Activated CD8-positive, alpha-beta T cell treated with anti-CD3 and anti-CD28 coated beads, Interleukin-2, amount 10 ng/mL, durations not matched to agents 7 days and 5 days (primary cell): ENCODE measurements around the gene TNFAIP8L1. TPM values are rescaled to one million over a fixed set of nuclear protein-coding genes. Genes with fewer than 3 reads are reported as not detected.

Experiments used
- ATAC-seq: fragments of 150-1000 bp; cut with Tn5 transposase; one replicate; pipeline ENCODE4 v1.10.0; 2021; ENCODE audit warnings: moderate library complexity
- CTCF ChIA-PET: fragments of 350-600 bp; sonication (Branson Sonifier 250); formaldehyde crosslinking; loops from one replicate; lab custom pipeline; 2021; ENCODE audit warnings: antibody characterized with exemption; lab: Charles Lee
- POLR2A ChIA-PET: fragments of 350-600 bp; sonication (Branson Sonifier 250); formaldehyde crosslinking; loops from one replicate; lab custom pipeline; 2021; ENCODE audit warnings: antibody characterized with exemption; lab: Charles Lee
- DNase-seq: peaks from one replicate; pipeline ENCODE4 v3.0.0-alpha.2; 2020
- H3K27ac Mint-ChIP-seq: one replicate; pipeline ENCODE4 v1.8.0; 2021; ENCODE audit warnings: mild to moderate bottlenecking, mixed read lengths
- H3K27me3 Mint-ChIP-seq: one replicate; pipeline ENCODE4 v1.8.0; 2021; ENCODE audit warnings: low read depth, mixed read lengths
- H3K36me3 Mint-ChIP-seq: one replicate; pipeline ENCODE4 v1.8.0; 2021; ENCODE audit warnings: low read depth, mixed read lengths
- H3K4me1 Mint-ChIP-seq: one replicate; pipeline ENCODE4 v1.8.0; 2021; ENCODE audit warnings: low read depth, mixed read lengths
- H3K4me3 Mint-ChIP-seq: one replicate; pipeline ENCODE4 v1.8.0; 2021; ENCODE audit warnings: mild to moderate bottlenecking, mixed read lengths
- H3K9me3 Mint-ChIP-seq: one replicate; pipeline ENCODE4 v1.8.0; 2022; ENCODE audit warnings: mixed read lengths; ENCODE audit not compliant: insufficient read depth
- total RNA-seq, 2 experiments: library from RNA; stranded (reverse); gene quantifications; one replicate each; pipeline ENCODE4 v1.2.3, GENCODE V29; 2021

The TNFAIP8L1 gene
- total RNA-seq, 2 experiments from 2014 or later: 19.4 to 20.2 TPM

DNA sequence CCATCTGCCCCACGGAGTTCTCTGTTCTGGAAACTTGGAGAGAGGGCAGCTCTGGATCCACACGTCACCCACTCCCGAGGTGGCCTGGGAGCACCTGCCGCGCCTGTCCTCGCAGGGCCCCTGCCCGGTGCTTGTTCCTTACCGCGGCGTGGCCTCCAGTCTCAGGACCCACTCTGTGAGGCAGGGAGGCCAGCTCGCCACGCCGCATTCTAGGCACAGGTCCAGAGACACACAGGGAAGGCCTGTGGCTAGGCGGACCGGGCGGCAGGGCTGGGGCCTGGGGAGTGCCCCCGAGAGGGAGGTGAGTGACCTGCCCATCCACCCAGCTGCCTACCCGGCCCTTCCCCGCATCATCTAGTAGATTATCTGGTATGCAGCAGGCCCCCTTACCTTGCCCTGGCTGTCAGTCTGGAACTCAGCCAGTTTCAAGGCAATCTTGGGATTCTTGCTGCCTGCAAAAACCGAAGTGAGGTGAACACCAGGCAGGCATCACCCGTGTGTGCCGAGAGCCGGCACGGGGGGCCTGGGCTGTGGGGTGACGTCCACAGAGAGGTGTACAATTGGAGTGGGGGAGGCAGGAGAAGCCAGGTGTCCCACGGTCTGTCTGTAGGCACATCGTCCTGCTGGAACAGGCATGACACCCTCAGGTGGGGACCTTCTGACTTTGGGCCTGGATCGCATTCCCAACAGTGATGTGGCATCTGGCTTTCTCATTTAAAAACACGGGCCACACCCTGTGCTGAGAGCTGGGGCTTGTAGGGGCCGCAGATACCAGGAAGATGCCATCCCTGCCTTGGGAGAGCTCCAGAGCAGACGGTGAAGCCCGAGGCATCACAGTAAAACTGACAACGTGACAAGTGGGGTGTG, 60.7 kb downstream of the TNFAIP8L1 start:
- Mint-ChIP-seq H3K27ac (no peak overlapping the region), H3K4me1 (no peaks in the 10 kb centered on the region), H3K27me3 (no peaks in the 10 kb centered on the region), H3K36me3 (peaks cover 46% of the 10 kb centered on the region), H3K4me3 (no peak overlapping the region), H3K9me3 (no peaks in the 10 kb centered on the region)
- ATAC-seq: no peak
- ChIA-PET CTCF (no interaction called here), POLR2A (no interaction called here)
- DNase-seq: no peak

GRCh38 chr19:4700693-4700970, 61.3 kb downstream of the TNFAIP8L1 start:
- Mint-ChIP-seq H3K27me3 (no peaks in the 10 kb centered on the region), H3K4me1 (no peaks in the 10 kb centered on the region), H3K36me3 (peaks cover 46% of the 10 kb centered on the region), H3K4me3 (no peak overlapping the region), H3K9me3 (no peaks in the 10 kb centered on the region), H3K27ac (no peak overlapping the region)
- DNase-seq: no peak
- ChIA-PET CTCF (no interaction called here), POLR2A (no interaction called here)
- ATAC-seq: no peak

- Mint-ChIP-seq H3K4me1 (no peaks in the 10 kb centered on the region), H3K9me3 (no peaks in the 10 kb centered on the region), H3K27ac (no peak overlapping the region), H3K36me3 (peaks cover 43% of the 10 kb centered on the region), H3K27me3 (no peaks in the 10 kb centered on the region), H3K4me3 (no peak overlapping the region)
- no peak for ATAC-seq
- ChIA-PET CTCF (no interaction called here), POLR2A (no interaction called here)
- DNase-seq: no peak
These were observed 62.2 kb downstream of the TNFAIP8L1 start for GRCh38 chr19:4701557-4701956.

- no peak for ATAC-seq
- H3K27ac Mint-ChIP-seq: no peak overlapping the region
- ChIA-PET POLR2A (no interaction called here), CTCF (no interaction called here)
- no peaks in the 10 kb centered on the region for H3K9me3 Mint-ChIP-seq
- peaks cover 38% of the 10 kb centered on the region for H3K36me3 Mint-ChIP-seq
- H3K27me3 Mint-ChIP-seq: no peaks in the 10 kb centered on the region
- no peaks in the 10 kb centered on the region for H3K4me1 Mint-ChIP-seq
- no peak overlapping the region for H3K4me3 Mint-ChIP-seq
- DNase-seq: no peak
These were observed 63.4 kb downstream of the TNFAIP8L1 start for GRCh38 chr19:4702764-4703163.

GRCh38 chr19:4703671-4704316, 64.5 kb downstream of the TNFAIP8L1 start:
- ChIA-PET CTCF (interaction anchor here (1.2 kb wide), 1 partner anchor 88 kb away, joined by 3 read pairs; the partner anchor contains the start of gene FEM1A), POLR2A (no interaction called here)
- H3K4me3 Mint-ChIP-seq: no peak overlapping the region
- H3K4me1 Mint-ChIP-seq: peaks cover 3% of the 10 kb centered on the region
- H3K27me3 Mint-ChIP-seq: no peaks in the 10 kb centered on the region
- no peak for DNase-seq
- peaks cover 39% of the 10 kb centered on the region for H3K36me3 Mint-ChIP-seq
- ATAC-seq: no peak
- H3K27ac Mint-ChIP-seq: no peak overlapping the region
- H3K9me3 Mint-ChIP-seq: no peaks in the 10 kb centered on the region

- ChIA-PET CTCF (interaction anchor here (1.2 kb wide), 1 partner anchor 87 kb away, joined by 3 read pairs; the partner anchor contains the start of gene FEM1A), POLR2A (no interaction called here)
- Mint-ChIP-seq H3K27ac (no peak overlapping the region), H3K36me3 (peaks cover 40% of the 10 kb centered on the region), H3K9me3 (no peaks in the 10 kb centered on the region), H3K4me3 (no peak overlapping the region), H3K27me3 (no peaks in the 10 kb centered on the region), H3K4me1 (peaks cover 6% of the 10 kb centered on the region)
- ATAC-seq: no peak
- no peak for DNase-seq
These were observed 65.0 kb downstream of the TNFAIP8L1 start for GRCh38 chr19:4704317-4704673.

Other genes with a start within 250 kb of the TNFAIP8L1 start
- 10 to 100 TPM; 65.1 to 67.9 TPM for gene SH3GL1, start 239.0 kb upstream of the TNFAIP8L1 start, total RNA-seq
- gene CHAF1A, start 236.9 kb upstream of the TNFAIP8L1 start, total RNA-seq: 100 to 1,000 TPM in 1 of 2 experiments, 10 to 100 TPM in 1; 95.3 to 104 TPM
- 10 to 100 TPM; 34.1 to 36.6 TPM for gene UBXN6, start 181.7 kb upstream of the TNFAIP8L1 start, total RNA-seq
- 10 to 100 TPM; 53.9 to 57.6 TPM for gene HDGFL2, start 167.2 kb upstream of the TNFAIP8L1 start, total RNA-seq
- not detected for gene PLIN4, start 121.0 kb upstream of the TNFAIP8L1 start, total RNA-seq
- not detected for gene PLIN5, start 104.3 kb upstream of the TNFAIP8L1 start, total RNA-seq
- not detected for gene LRG1, start 99.5 kb upstream of the TNFAIP8L1 start, total RNA-seq
- gene SEMA6B, start 79.8 kb upstream of the TNFAIP8L1 start, total RNA-seq: not detected
- 10 to 100 TPM; 49.6 to 54.9 TPM for gene MYDGF, start 30.8 kb downstream of the TNFAIP8L1 start, total RNA-seq
- gene DPP9, start 84.3 kb downstream of the TNFAIP8L1 start, total RNA-seq: 100 to 1,000 TPM in 1 of 2 experiments, 10 to 100 TPM in 1; 99.2 to 103 TPM
- gene FEM1A, start 152.2 kb downstream of the TNFAIP8L1 start, total RNA-seq: 10 to 100 TPM; 12.3 to 12.7 TPM
- 10 to 100 TPM; 14.0 to 15.2 TPM for gene TICAM1, start 192.2 kb downstream of the TNFAIP8L1 start, total RNA-seq
- 10 to 100 TPM; 27.5 to 32.8 TPM for gene PLIN3, start 228.2 kb downstream of the TNFAIP8L1 start, total RNA-seq